ENCODE data around the gene HOXD8. TPM values are rescaled to one million over a fixed set of nuclear protein-coding genes. Genes with fewer than 3 reads are reported as not detected.
A peak's percentile ranks its signal among the peaks of the same experiment; 100 is the strongest.

HOXD8 gene
- total RNA-seq, 1 experiment from 2014 or later, result not detected

- no peak for TF ChIP-seq SIN3A (IDR thresholded peaks at IDR 0.05; ENCODE audit: borderline replicate concordance, insufficient read depth, low read depth, low read length)
- TF ChIP-seq POLR2AphosphoS5 (IDR thresholded peaks at IDR 0.05; ENCODE audit: low read depth, low read length), result no peak
- no peak for TF ChIP-seq CTCF (IDR thresholded peaks at IDR 0.05)
- TF ChIP-seq REST (IDR thresholded peaks at IDR 0.05; ENCODE audit: insufficient read depth in 1 of 2, low read depth in 2 of 2, low read length in 1 of 2), result no peak
- no peak for TF ChIP-seq TCF7L2 (IDR thresholded peaks at IDR 0.05; ENCODE audit: low read depth, low read length)
- intact Hi-C loops (cut with micrococcal nuclease; ENCODE audit: unreplicated experiment), result no loop called here
- H3K27ac ChIP-seq (ENCODE audit: low read length), result no peak overlapping the region
- H3K4me1 ChIP-seq (ENCODE audit: control insufficient read depth, insufficient read depth, low read length), result no peaks in the 10 kb centered on the region
- DNase-seq (ENCODE audit: low read depth, low spot score) (no peak), ATAC-seq (no peak)
- peaks cover 2% of the 10 kb centered on the region; the same call in 1 of the 2 replicates for H3K27me3 ChIP-seq (ENCODE audit: control insufficient read depth, insufficient read depth, low read length)
- CTCF ChIA-PET, result interaction anchor here (0.6 kb wide), 1 partner anchor 312 kb away, joined by 3 read pairs; no protein-coding TSS in a partner anchor
- BruUV-seq (replicated peaks), result no TSS peak
- POLR2A ChIA-PET, result no interaction called here
- no peaks in the 10 kb centered on the region for H3K9me3 ChIP-seq (ENCODE audit: control insufficient read depth, insufficient read depth, low read depth, low read length)
- H3K4me3 ChIP-seq (ENCODE audit: low read depth in 2 of 2, low read length in 2 of 2), result no peak overlapping the region
- in situ Hi-C loops (cut with HindIII; ENCODE audit: low pct_unique_long_range_greater_than_20kb, low sequenced_read_pairs), result no loop called here
- no peaks in the 10 kb centered on the region for H3K36me3 ChIP-seq (ENCODE audit: control insufficient read depth, insufficient read depth, low read length)
Observed at GRCh38 chr2:176117823-176118371, 11.6 kb upstream of the HOXD8 start.

DNA sequence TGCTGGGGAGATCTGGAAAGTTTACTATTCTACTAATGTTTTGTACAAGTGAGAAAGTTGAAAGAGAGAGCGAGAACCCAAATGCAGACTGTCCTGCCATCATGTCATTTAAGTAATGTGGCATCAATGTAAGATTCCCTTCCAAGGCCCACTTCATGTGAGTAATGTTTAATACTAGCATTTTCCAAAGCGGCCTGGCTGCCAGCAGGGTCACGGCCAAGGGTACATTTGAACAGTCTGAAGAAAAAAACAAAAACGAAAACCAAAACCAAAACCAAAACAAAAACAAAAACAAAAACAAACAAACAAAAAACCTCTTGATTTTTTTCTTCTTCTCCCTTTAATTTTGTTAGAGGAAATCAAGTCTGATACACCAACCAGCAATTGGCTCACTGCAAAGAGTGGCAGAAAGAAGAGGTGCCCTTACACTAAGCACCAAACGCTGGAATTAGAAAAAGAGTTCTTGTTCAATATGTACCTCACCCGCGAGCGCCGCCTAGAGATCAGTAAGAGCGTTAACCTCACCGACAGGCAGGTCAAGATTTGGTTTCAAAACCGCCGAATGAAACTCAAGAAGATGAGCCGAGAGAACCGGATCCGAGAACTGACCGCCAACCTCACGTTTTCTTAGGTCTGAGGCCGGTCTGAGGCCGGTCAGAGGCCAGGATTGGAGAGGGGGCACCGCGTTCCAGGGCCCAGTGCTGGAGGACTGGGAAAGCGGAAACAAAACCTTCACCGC, 10.7 kb upstream of the HOXD8 start:
- Histone ChIP-seq H3K36me3 (ENCODE audit: control insufficient read depth, insufficient read depth, low read length) (no peaks in the 10 kb centered on the region), H3K4me1 (ENCODE audit: control insufficient read depth, insufficient read depth, low read length) (no peaks in the 10 kb centered on the region), H3K27me3 (ENCODE audit: control insufficient read depth, insufficient read depth, low read length) (peaks cover under 1% of the 10 kb centered on the region; the same call in 1 of the 2 replicates), H3K9me3 (ENCODE audit: control insufficient read depth, insufficient read depth, low read depth, low read length) (no peaks in the 10 kb centered on the region), H3K27ac (ENCODE audit: low read length) (no peak overlapping the region), H3K4me3 (ENCODE audit: low read depth in 2 of 2, low read length in 2 of 2) (peak overlapping the region; percentile 22 to 43; a peak in 3 of 4 replicates)
- intact Hi-C loops (cut with micrococcal nuclease; ENCODE audit: unreplicated experiment), result no loop called here
- ChIA-PET CTCF (no interaction called here), POLR2A (no interaction called here)
- DNase-seq (ENCODE audit: low read depth, low spot score) (no peak), ATAC-seq (peak; percentile 62; the same call in 1 of the 2 replicates)
- in situ Hi-C loops (cut with HindIII; ENCODE audit: low pct_unique_long_range_greater_than_20kb, low sequenced_read_pairs), result no loop called here
- BruUV-seq (replicated peaks), result no TSS peak
- TF ChIP-seq CTCF (IDR thresholded peaks at IDR 0.05), result peak; percentile 89
- no peak for TF ChIP-seq TCF7L2 (IDR thresholded peaks at IDR 0.05; ENCODE audit: low read depth, low read length)
